K562 (cell line): ENCODE data around the gene CPLX3. TPM values are rescaled to one million over a fixed set of nuclear protein-coding genes. Genes with fewer than 3 reads are reported as not detected.

Experiments used
- HNRNPLL ChIP-seq: fragments of 200-400 bp; formaldehyde crosslinking; IDR thresholded peaks from 2 replicates; pipeline ENCODE4 v1.6.1; 2017; ENCODE audit warnings: low read length, low read depth, mild to moderate bottlenecking; ENCODE audit not compliant: poor library complexity, severe bottlenecking
- SRF ChIP-seq, 2 experiments: fragments of 250-450, 450-650 bp in 1 of 2; sonication (Bioruptor Pico) in 1 of 2; sonication (generic) in 1 of 2; formaldehyde crosslinking; IDR thresholded peaks; 2 replicates each; pipeline versions ENCODE4 v1.5.0 to v1.5.1; 2020 to 2022; ENCODE audit warnings: mild to moderate bottlenecking in 1 of 2, missing genetic modification reagents in 1 of 2
- UBTF ChIP-seq, 2 experiments: IDR thresholded peaks; 2 replicates each; pipeline ENCODE4 v1.6.1; 2012; ENCODE audit warnings: improper control_type of control experiment in 2 of 2, low read depth in 2 of 2, low read length in 2 of 2, borderline replicate concordance in 1 of 2
- ZBTB33 ChIP-seq: sonication (generic); formaldehyde crosslinking; IDR thresholded peaks from 2 replicates; pipeline ENCODE4 v1.8.1; 2023; ENCODE audit warnings: mild to moderate bottlenecking, missing genetic modification reagents
- ZBTB49 ChIP-seq: sonication (generic); formaldehyde crosslinking; IDR thresholded peaks from 2 replicates; pipeline ENCODE4 v1.8.0; 2022; ENCODE audit warnings: missing genetic modification reagents, mild to moderate bottlenecking, borderline replicate concordance
- ZNF407 ChIP-seq: fragments of 450-650 bp; IDR thresholded peaks from 2 replicates; pipeline ENCODE4 v1.6.1; 2016; ENCODE audit warnings: low read depth
- ZNF512 ChIP-seq: IDR thresholded peaks from 2 replicates; pipeline ENCODE4 v1.6.1; 2016; ENCODE audit warnings: missing genetic modification characterization, missing compliant biosample characterization
- polyA plus RNA-seq, 8 experiments: library from polyadenylated mRNA; depleted of rRNA in 4 of 8; stranded (reverse) in 5 of 8; unstranded in 3 of 8; fragments of >200 nt; fragmentation: Nextera tagmentation in 2 of 8; fragmentation: Illumina TruSeq in 1 of 8; extraction: Ambion mirVana in 2 of 8; extraction: Trizol in 1 of 8; gene quantifications; 2 replicates each; pipeline versions ENCODE4 v1.2.1 to v1.2.3, GENCODE V29; 2011 to 2014; ENCODE audit warnings: inconsistent platforms in 1 of 8, missing spikeins in 1 of 8
- total RNA-seq, 7 experiments: library from RNA; depleted of rRNA in 6 of 7; stranded (reverse); fragments of >200 nt in 6 of 7; fragmentation: Illumina TruSeq in 2 of 7; extraction: Trizol in 2 of 7; gene quantifications; 2 replicates each; pipeline versions ENCODE4 v1.2.1 to v1.2.3, GENCODE V29; 2011 to 2021; ENCODE audit warnings: low replicate concordance in 1 of 7

The CPLX3 gene
- total and polyA plus RNA-seq, 9 of the 15 experiments (the other 6 are each of a cell fraction or from before 2014, with no cell fraction given): not detected

- TF ChIP-seq ZBTB49 (CRISPR knock-in tag) (no peak), HNRNPLL (peak; percentile 50), ZBTB33 (CRISPR knock-in tag) (no peak; the same call in 1 of the 2 replicates), UBTF (IDR thresholded peaks at IDR 0.05; ENCODE audit: borderline replicate concordance in 1 of 2, low read depth in 2 of 2, low read length in 2 of 2) (peak; percentile 46 to 50; a peak in 2 of 4 replicates), SRF (CRISPR knock-in tag; IDR thresholded peaks at IDR 0.05) (no peak; a peak in 1 of 4 replicates), ZNF407 (no peak), ZNF512 (tag) (no peak)
Observed at GRCh38 chr15:74842581-74843444, 16.4 kb downstream of the CPLX3 start, which contains the start of gene ULK3 (continued).
